ENCODE data around the gene VOPP1.

Gene VOPP1

DNA sequence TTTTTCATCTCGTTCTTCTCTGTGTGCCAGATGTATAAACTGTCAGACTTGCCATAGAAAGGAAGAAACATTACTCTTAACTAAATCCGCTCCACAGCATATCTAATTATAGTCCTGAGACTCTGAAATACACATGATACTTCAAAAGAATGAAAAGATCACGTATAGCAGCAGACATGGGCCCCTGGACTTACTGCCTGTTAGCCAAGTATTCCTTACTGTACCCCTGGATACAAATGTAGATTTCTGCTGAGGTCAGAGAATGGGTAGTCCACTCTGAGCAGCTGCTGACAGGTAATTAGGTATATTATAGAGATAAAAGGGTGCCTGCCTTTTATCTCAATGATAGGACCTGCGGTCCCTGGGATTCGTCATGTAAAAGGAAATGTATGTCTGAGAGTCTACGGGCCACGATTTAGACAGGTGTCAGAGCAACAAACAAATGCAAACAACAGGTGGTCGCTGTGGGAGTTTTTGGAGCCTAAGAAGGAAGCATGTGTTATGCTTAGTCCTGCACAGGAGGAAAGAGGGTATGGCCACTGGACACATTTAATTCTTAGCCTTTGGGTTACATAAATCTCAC, 69.4 kb downstream of the VOPP1 start:
- H3K9me3 ChIP-seq (ENCODE audit: control insufficient read depth, low read length): no peaks in the 10 kb centered on the region
- no peak overlapping the region for H3K27ac ChIP-seq (ENCODE audit: insufficient read depth, low read depth, low read length, poor library complexity, severe bottlenecking)
- WGBS, 2 experiments: 92 to 93% methylated on average over 8 of the region's 8 CpGs

DNA sequence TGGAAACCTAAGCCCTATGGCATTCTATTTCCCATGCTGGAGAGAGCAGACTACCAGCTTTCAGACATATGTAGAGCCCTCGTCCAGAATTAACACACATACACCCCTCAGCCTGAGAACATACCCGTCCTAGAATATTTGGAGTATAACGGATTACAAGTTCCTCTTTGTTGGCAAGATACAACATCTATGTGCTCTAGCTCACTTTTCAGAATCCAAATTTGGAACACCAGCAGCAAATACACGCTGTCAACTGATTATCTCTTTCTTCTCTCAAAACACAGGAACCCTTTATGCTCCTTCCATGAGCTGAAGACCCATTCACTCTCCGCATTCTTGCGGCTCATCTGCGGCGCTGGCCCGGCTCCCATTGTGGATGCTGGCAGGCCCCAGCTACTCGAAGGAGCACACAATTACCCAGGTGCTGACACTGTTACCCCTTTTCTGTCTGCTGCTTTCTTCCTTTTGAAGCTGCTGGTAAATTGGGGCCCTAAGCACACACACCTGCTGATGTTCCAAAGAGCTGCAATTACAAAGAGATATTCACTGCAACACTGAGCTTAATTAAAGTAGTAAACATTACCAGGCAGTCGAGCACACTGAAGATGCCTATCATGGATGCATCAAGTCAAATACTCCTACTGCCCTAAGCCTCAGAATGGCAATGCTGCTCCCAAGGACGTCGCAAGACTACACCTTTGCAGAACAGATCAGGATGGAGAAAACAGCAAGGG, 70.0 kb downstream of the VOPP1 start:
- Histone ChIP-seq H3K9me3 (ENCODE audit: control insufficient read depth, low read length) (no peaks in the 10 kb centered on the region), H3K27me3 (ENCODE audit: control insufficient read depth, insufficient read depth, low read length, poor library complexity, severe bottlenecking) (no peaks in the 10 kb centered on the region), H3K27ac (ENCODE audit: insufficient read depth, low read depth, low read length, poor library complexity, severe bottlenecking) (no peak overlapping the region), H3K36me3 (ENCODE audit: control insufficient read depth, insufficient read depth, low read length) (no peaks in the 10 kb centered on the region), H3K4me1 (ENCODE audit: control insufficient read depth, insufficient read depth, low read length) (peaks cover 8% of the 10 kb centered on the region), H3K4me3 (ENCODE audit: insufficient read depth, low read depth, low read length) (no peak overlapping the region)
- 89 to 93% methylated on average over 13 of the region's 13 CpGs for WGBS, 2 experiments

More for the DNA sequence above, 69.4 kb downstream of the VOPP1 start:
- no peaks in the 10 kb centered on the region for H3K27me3 ChIP-seq (ENCODE audit: control insufficient read depth, insufficient read depth, low read length, poor library complexity, severe bottlenecking)
- peaks cover 8% of the 10 kb centered on the region for H3K4me1 ChIP-seq (ENCODE audit: control insufficient read depth, insufficient read depth, low read length)
- no peak overlapping the region for H3K4me3 ChIP-seq (ENCODE audit: insufficient read depth, low read depth, low read length)
- no peaks in the 10 kb centered on the region for H3K36me3 ChIP-seq (ENCODE audit: control insufficient read depth, insufficient read depth, low read length)

DNA sequence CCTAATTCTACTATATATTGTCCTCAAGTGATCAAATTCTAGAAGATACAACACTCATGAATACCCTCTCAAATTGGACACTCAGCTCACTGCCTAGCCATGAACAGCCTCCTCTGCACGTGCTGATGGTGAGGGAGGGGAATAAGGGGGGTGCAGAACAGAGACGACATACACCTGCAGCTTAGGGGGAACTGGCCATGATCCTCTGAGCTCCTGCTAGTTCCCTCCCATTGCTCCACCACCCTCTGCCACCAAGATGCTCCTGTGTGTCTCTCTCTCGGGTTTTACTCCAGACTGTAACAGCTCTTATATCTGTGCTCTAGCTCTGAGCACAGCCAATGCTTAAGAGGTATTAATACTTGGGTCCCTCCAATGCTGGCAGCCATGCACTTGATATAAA, 70.7 kb downstream of the VOPP1 start:
- Histone ChIP-seq H3K4me1 (ENCODE audit: control insufficient read depth, insufficient read depth, low read length) (peaks cover 8% of the 10 kb centered on the region), H3K27me3 (ENCODE audit: control insufficient read depth, insufficient read depth, low read length, poor library complexity, severe bottlenecking) (no peaks in the 10 kb centered on the region), H3K27ac (ENCODE audit: insufficient read depth, low read depth, low read length, poor library complexity, severe bottlenecking) (no peak overlapping the region), H3K36me3 (ENCODE audit: control insufficient read depth, insufficient read depth, low read length) (no peaks in the 10 kb centered on the region), H3K9me3 (ENCODE audit: control insufficient read depth, low read length) (no peaks in the 10 kb centered on the region), H3K4me3 (ENCODE audit: insufficient read depth, low read depth, low read length) (no peak overlapping the region)
- 76 to 79% methylated on average over 2 to 3 of the region's 3 CpGs for WGBS, 2 experiments

DNA sequence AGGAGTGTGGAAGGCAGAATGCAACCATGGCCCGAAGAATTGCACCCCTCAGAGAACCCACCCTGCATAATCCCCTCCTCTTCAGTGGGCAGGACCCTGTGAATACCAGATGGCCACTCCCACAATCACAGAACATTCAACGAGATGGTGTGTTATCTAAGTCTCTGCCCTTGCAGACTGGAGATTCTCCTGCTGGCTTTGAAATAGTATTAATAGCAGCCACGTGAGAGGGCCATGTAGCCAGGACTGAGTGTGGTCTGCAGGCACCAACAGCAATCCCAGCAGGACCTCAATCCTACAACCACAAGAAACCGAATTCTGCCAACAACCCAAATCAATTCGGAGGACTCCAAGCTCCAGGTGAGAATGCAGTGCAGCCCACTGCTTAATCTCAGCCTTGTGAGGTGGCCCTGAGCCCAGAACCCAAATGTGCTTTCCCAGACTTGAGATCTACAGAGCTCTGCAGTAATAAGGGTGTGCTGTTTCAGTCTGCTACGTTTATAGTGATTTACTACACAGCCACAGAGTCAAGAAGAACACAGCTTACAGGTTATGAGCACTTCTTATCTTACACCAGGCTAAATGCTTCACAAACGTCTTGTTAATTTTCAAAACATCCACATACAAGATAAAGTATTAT, 72.1 kb downstream of the VOPP1 start:
- 91 to 96% methylated on average over 6 to 7 of the region's 7 CpGs for WGBS, 2 experiments
- H3K9me3 ChIP-seq (ENCODE audit: control insufficient read depth, low read length): no peaks in the 10 kb centered on the region
- H3K27me3 ChIP-seq (ENCODE audit: control insufficient read depth, insufficient read depth, low read length, poor library complexity, severe bottlenecking): no peaks in the 10 kb centered on the region
- peaks cover 8% of the 10 kb centered on the region for H3K4me1 ChIP-seq (ENCODE audit: control insufficient read depth, insufficient read depth, low read length)
- no peak overlapping the region for H3K27ac ChIP-seq (ENCODE audit: insufficient read depth, low read depth, low read length, poor library complexity, severe bottlenecking)
- no peak overlapping the region for H3K4me3 ChIP-seq (ENCODE audit: insufficient read depth, low read depth, low read length)
- H3K36me3 ChIP-seq (ENCODE audit: control insufficient read depth, insufficient read depth, low read length): no peaks in the 10 kb centered on the region

DNA sequence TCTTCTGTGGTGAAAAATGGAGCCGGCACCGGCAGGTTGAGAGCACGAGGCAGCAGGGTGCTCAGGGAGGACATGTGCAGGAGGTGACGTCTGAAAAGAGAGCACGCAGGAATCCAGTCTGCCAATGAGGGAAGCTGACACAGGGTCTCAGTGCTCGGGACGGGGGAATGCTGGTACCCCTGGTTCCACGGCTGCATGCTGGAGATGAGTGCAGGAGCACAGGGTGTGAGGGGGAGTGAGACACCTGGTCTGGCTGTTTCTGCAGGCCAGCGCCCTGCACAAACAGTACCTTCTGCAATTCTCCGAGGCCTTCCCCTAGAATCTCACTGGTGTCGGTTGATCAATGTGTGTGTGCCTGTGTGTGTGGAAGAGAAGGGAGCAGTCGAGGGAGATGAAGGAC, 72.7 kb downstream of the VOPP1 start:
- H3K4me1 ChIP-seq (ENCODE audit: control insufficient read depth, insufficient read depth, low read length): peaks cover 8% of the 10 kb centered on the region
- H3K4me3 ChIP-seq (ENCODE audit: insufficient read depth, low read depth, low read length): no peak overlapping the region
- H3K9me3 ChIP-seq (ENCODE audit: control insufficient read depth, low read length): no peaks in the 10 kb centered on the region
- 93 to 96% methylated on average over 12 of the region's 12 CpGs for WGBS, 2 experiments
- no peaks in the 10 kb centered on the region for H3K36me3 ChIP-seq (ENCODE audit: control insufficient read depth, insufficient read depth, low read length)
- no peaks in the 10 kb centered on the region for H3K27me3 ChIP-seq (ENCODE audit: control insufficient read depth, insufficient read depth, low read length, poor library complexity, severe bottlenecking)
- no peak overlapping the region for H3K27ac ChIP-seq (ENCODE audit: insufficient read depth, low read depth, low read length, poor library complexity, severe bottlenecking)

DNA sequence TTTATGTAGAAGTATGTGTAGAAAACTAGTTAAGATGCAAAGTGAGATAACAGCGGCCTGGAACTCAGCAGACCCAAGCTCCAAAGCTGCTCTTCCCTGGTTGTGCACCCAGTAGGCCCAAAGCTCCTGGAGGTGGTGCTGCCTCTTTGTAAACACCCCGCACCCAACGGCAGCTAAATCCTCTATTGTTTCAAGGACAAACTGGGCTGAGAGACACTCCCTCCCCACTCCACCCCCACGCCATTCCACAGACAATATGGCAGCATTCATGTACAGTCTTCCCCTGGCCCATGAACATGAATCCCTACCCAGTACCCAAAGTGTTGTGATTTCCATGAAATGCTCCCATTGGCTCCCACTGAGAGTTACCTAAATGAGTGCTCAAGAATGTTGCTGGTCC, 73.5 kb downstream of the VOPP1 start:
- H3K9me3 ChIP-seq (ENCODE audit: control insufficient read depth, low read length): no peaks in the 10 kb centered on the region
- H3K36me3 ChIP-seq (ENCODE audit: control insufficient read depth, insufficient read depth, low read length): no peaks in the 10 kb centered on the region
- WGBS, 2 experiments: 85 to 88% methylated on average over 4 of the region's 4 CpGs
- H3K4me3 ChIP-seq (ENCODE audit: insufficient read depth, low read depth, low read length): no peak overlapping the region
- H3K27me3 ChIP-seq (ENCODE audit: control insufficient read depth, insufficient read depth, low read length, poor library complexity, severe bottlenecking): no peaks in the 10 kb centered on the region
- peaks cover 6% of the 10 kb centered on the region for H3K4me1 ChIP-seq (ENCODE audit: control insufficient read depth, insufficient read depth, low read length)
- H3K27ac ChIP-seq (ENCODE audit: insufficient read depth, low read depth, low read length, poor library complexity, severe bottlenecking): no peak overlapping the region

DNA sequence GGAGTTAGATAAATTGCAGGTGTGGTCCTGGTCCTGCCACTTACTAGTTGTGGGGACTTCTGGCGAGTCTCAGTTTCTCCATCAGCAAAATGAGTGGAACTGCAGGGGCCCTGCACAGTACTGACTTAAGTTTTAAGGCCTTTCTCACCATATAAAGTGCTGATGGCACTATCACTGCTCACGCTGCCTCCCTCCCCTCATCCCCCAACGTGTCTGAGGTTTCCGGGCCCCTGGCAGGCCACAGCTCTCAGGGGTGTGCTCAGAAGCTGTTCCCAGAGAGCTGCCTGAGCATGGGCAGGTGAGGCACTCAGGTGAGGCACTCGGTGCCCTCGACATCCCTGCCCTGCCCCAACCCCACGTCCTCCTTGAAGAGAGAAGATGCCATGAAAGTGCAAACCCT, 74.2 kb downstream of the VOPP1 start:
- Histone ChIP-seq H3K4me3 (ENCODE audit: insufficient read depth, low read depth, low read length) (no peak overlapping the region), H3K27me3 (ENCODE audit: control insufficient read depth, insufficient read depth, low read length, poor library complexity, severe bottlenecking) (no peaks in the 10 kb centered on the region), H3K9me3 (ENCODE audit: control insufficient read depth, low read length) (no peaks in the 10 kb centered on the region), H3K27ac (ENCODE audit: insufficient read depth, low read depth, low read length, poor library complexity, severe bottlenecking) (no peak overlapping the region), H3K4me1 (ENCODE audit: control insufficient read depth, insufficient read depth, low read length) (peaks cover 4% of the 10 kb centered on the region), H3K36me3 (ENCODE audit: control insufficient read depth, insufficient read depth, low read length) (no peaks in the 10 kb centered on the region)
- 85 to 88% methylated on average over 7 of the region's 7 CpGs for WGBS, 2 experiments

DNA sequence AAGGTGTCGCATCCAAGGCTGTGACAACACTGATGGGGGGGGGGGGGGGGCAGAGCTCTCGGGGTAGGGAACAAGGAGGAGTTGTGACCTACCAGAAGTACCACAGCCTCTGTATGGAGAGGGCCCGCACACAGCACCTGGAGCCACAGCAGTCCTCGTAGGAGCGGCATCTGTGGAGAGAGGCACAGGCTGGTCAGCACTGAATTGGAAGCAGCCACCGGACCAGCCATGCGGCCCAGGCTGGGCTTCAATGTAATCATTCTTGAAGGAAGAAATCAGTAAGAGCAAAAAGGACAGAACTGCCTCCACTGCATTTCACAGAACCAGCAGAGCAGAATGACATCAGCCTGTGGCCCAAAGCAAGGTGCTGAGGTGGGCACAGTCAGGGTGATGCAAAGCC, 74.8 kb downstream of the VOPP1 start:
- H3K27ac ChIP-seq (ENCODE audit: insufficient read depth, low read depth, low read length, poor library complexity, severe bottlenecking): no peak overlapping the region

DNA sequence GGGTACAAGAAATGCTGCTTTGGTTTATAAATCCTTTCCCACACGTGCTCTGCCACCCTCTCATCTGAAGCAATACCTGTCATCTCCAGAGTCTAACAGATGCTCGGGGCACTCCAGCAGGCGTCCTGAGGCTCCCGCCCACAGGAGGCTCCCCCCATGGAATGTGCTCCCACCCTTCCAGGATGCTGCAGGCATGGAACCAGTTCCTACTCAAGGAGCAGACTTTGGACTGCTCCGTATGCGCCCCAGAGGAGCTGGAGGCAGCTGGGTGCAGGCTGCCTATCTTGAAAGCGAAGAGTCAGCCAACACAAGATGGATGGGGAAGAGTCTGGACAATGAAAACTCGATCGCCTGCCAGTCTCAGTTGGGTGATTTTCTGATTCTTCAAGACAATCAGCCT, 75.4 kb downstream of the VOPP1 start:
- no peaks in the 10 kb centered on the region for H3K36me3 ChIP-seq (ENCODE audit: control insufficient read depth, insufficient read depth, low read length)
- H3K4me3 ChIP-seq (ENCODE audit: insufficient read depth, low read depth, low read length): no peak overlapping the region
- H3K9me3 ChIP-seq (ENCODE audit: control insufficient read depth, low read length): no peaks in the 10 kb centered on the region
- no peaks in the 10 kb centered on the region for H3K4me1 ChIP-seq (ENCODE audit: control insufficient read depth, insufficient read depth, low read length)
- 94 to 95% methylated on average over 9 of the region's 9 CpGs for WGBS, 2 experiments
- H3K27me3 ChIP-seq (ENCODE audit: control insufficient read depth, insufficient read depth, low read length, poor library complexity, severe bottlenecking): no peaks in the 10 kb centered on the region
- no peak overlapping the region for H3K27ac ChIP-seq (ENCODE audit: insufficient read depth, low read depth, low read length, poor library complexity, severe bottlenecking)

More for the DNA sequence above, 74.8 kb downstream of the VOPP1 start:
- WGBS, 2 experiments: 95 to 96% methylated on average over 7 of the region's 7 CpGs
- Histone ChIP-seq H3K4me3 (ENCODE audit: insufficient read depth, low read depth, low read length) (no peak overlapping the region), H3K4me1 (ENCODE audit: control insufficient read depth, insufficient read depth, low read length) (no peaks in the 10 kb centered on the region), H3K36me3 (ENCODE audit: control insufficient read depth, insufficient read depth, low read length) (no peaks in the 10 kb centered on the region), H3K9me3 (ENCODE audit: control insufficient read depth, low read length) (no peaks in the 10 kb centered on the region), H3K27me3 (ENCODE audit: control insufficient read depth, insufficient read depth, low read length, poor library complexity, severe bottlenecking) (no peaks in the 10 kb centered on the region)

DNA sequence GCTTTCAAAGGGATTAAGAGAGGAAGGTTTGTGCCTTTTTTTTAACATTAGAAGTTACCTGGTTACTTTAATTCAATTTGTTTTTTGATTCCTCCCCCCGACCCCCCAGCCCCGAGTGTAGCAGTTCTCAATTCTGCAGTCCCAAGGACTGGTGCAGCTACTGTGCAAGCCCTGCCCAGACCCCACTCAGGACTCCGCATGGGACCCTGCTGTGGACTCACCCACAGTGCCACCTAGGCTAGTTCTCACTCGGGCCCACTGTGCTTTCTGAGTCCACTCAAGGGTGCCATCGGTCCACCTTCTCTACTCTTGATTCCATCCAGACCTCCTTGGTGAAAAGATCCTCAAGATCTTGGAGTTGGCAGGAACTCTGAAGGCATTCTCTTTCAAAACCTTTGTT, 77.4 kb downstream of the VOPP1 start:
- Histone ChIP-seq H3K4me3 (ENCODE audit: insufficient read depth, low read depth, low read length) (no peak overlapping the region), H3K27me3 (ENCODE audit: control insufficient read depth, insufficient read depth, low read length, poor library complexity, severe bottlenecking) (no peaks in the 10 kb centered on the region), H3K27ac (ENCODE audit: insufficient read depth, low read depth, low read length, poor library complexity, severe bottlenecking) (no peak overlapping the region), H3K36me3 (ENCODE audit: control insufficient read depth, insufficient read depth, low read length) (no peaks in the 10 kb centered on the region), H3K9me3 (ENCODE audit: control insufficient read depth, low read length) (no peaks in the 10 kb centered on the region), H3K4me1 (ENCODE audit: control insufficient read depth, insufficient read depth, low read length) (no peaks in the 10 kb centered on the region)
- 90 to 94% methylated on average over 5 of the region's 5 CpGs for WGBS, 2 experiments

Data from ectodermal cell (in vitro differentiated cells).